ENCODE results near the gene CPE. TPM values are rescaled to one million over a fixed set of nuclear protein-coding genes. Genes with fewer than 3 reads are reported as not detected.

Gene CPE
- total RNA-seq, 1 donor from 2014 or later = 10.7 TPM

GRCh38 chr4:165410214-165410613, 31.4 kb downstream of the CPE start:
- H3K4me3 ChIP-seq (ENCODE audit: low read depth, low read length) = no peak overlapping the region
- no peak for TF ChIP-seq CTCF (IDR thresholded peaks at IDR 0.05; ENCODE audit: insufficient read depth, low read length, poor library complexity, severe bottlenecking)
- H3K27me3 ChIP-seq (ENCODE audit: control insufficient read depth, insufficient read depth, low read length) = no peaks in the 10 kb centered on the region

GRCh38 chr4:165415910-165416309, 37.1 kb downstream of the CPE start:
- H3K36me3 ChIP-seq (ENCODE audit: control insufficient read depth, insufficient read depth, low read length) = no peaks in the 10 kb centered on the region
- DNase-seq (ENCODE audit: low read depth) = no peak
- no peak for TF ChIP-seq CTCF (IDR thresholded peaks at IDR 0.05; ENCODE audit: insufficient read depth, low read length, poor library complexity, severe bottlenecking)
- no peak overlapping the region for H3K4me3 ChIP-seq (ENCODE audit: low read depth, low read length)
- H3K27me3 ChIP-seq (ENCODE audit: control insufficient read depth, insufficient read depth, low read length) = no peaks in the 10 kb centered on the region

More at GRCh38 chr4:165410214-165410613, 31.4 kb downstream of the CPE start:
- H3K36me3 ChIP-seq (ENCODE audit: control insufficient read depth, insufficient read depth, low read length) = no peaks in the 10 kb centered on the region
- DNase-seq (ENCODE audit: low read depth) = no peak

GRCh38 chr4:165418073-165418472, 39.3 kb downstream of the CPE start:
- Histone ChIP-seq H3K36me3 (ENCODE audit: control insufficient read depth, insufficient read depth, low read length) (no peaks in the 10 kb centered on the region), H3K4me3 (ENCODE audit: low read depth, low read length) (no peak overlapping the region), H3K27me3 (ENCODE audit: control insufficient read depth, insufficient read depth, low read length) (no peaks in the 10 kb centered on the region)
- TF ChIP-seq CTCF (IDR thresholded peaks at IDR 0.05; ENCODE audit: insufficient read depth, low read length, poor library complexity, severe bottlenecking) = no peak
- DNase-seq (ENCODE audit: low read depth) = no peak

- no peak for DNase-seq (ENCODE audit: low read depth)
- no peak overlapping the region for H3K4me3 ChIP-seq (ENCODE audit: low read depth, low read length)
- no peaks in the 10 kb centered on the region for H3K27me3 ChIP-seq (ENCODE audit: control insufficient read depth, insufficient read depth, low read length)
- TF ChIP-seq CTCF (IDR thresholded peaks at IDR 0.05; ENCODE audit: insufficient read depth, low read length, poor library complexity, severe bottlenecking) = no peak
- H3K36me3 ChIP-seq (ENCODE audit: control insufficient read depth, insufficient read depth, low read length) = no peaks in the 10 kb centered on the region
Observed at GRCh38 chr4:165425629-165426028, 46.8 kb downstream of the CPE start.

GRCh38 chr4:165426331-165426730, 47.5 kb downstream of the CPE start:
- H3K4me3 ChIP-seq (ENCODE audit: low read depth, low read length) = no peak overlapping the region
- no peak for TF ChIP-seq CTCF (IDR thresholded peaks at IDR 0.05; ENCODE audit: insufficient read depth, low read length, poor library complexity, severe bottlenecking)
- no peaks in the 10 kb centered on the region for H3K27me3 ChIP-seq (ENCODE audit: control insufficient read depth, insufficient read depth, low read length)
- DNase-seq (ENCODE audit: low read depth) = no peak
- H3K36me3 ChIP-seq (ENCODE audit: control insufficient read depth, insufficient read depth, low read length) = no peaks in the 10 kb centered on the region

GRCh38 chr4:165426823-165427222, 48.0 kb downstream of the CPE start:
- Histone ChIP-seq H3K27me3 (ENCODE audit: control insufficient read depth, insufficient read depth, low read length) (no peaks in the 10 kb centered on the region), H3K36me3 (ENCODE audit: control insufficient read depth, insufficient read depth, low read length) (no peaks in the 10 kb centered on the region), H3K4me3 (ENCODE audit: low read depth, low read length) (no peak overlapping the region)
- DNase-seq (ENCODE audit: low read depth) = no peak
- no peak for TF ChIP-seq CTCF (IDR thresholded peaks at IDR 0.05; ENCODE audit: insufficient read depth, low read length, poor library complexity, severe bottlenecking)
